KG1 (cell line): ENCODE data around the gene UBQLN1.
"Not testable (repeated sequence)": the region's sequence is repeated elsewhere in the genome, so short reads cannot be mapped to it uniquely, and the experiment has no call there.

Experiments used
- DNase-seq: peaks from one replicate; lab custom pipeline; 2025; lab: John Stamatoyannopoulos, UW

Gene UBQLN1

GRCh38 chr9:83707768-83708514 is at the start of gene UBQLN1:
TSS of gene UBQLN1 (minus strand) at chr9:83707958. CDS start at chr9:83707679, 279 bp downstream.
- peak; percentile 89 for DNase-seq

- no peak for DNase-seq
Observed at GRCh38 chr9:83754383-83754977, 46.7 kb upstream of the UBQLN1 start.

GRCh38 chr9:83749706-83750105 is 41.9 kb upstream of the UBQLN1 start:
- DNase-seq: no peak

GRCh38 chr9:83744206-83744605 is 36.4 kb upstream of the UBQLN1 start:
- DNase-seq: no peak

- no peak for DNase-seq
Observed at GRCh38 chr9:83733739-83734138, 26.0 kb upstream of the UBQLN1 start.

GRCh38 chr9:83728591-83729368 is 21.0 kb upstream of the UBQLN1 start:
- DNase-seq: not testable (repeated sequence)

GRCh38 chr9:83724436-83724835 is 16.7 kb upstream of the UBQLN1 start:
- no peak for DNase-seq

GRCh38 chr9:83722726-83723495 is 15.2 kb upstream of the UBQLN1 start:
- DNase-seq: no peak

- no peak for DNase-seq
Observed at GRCh38 chr9:83721509-83721908, 13.8 kb upstream of the UBQLN1 start.

- DNase-seq: no peak
Observed at GRCh38 chr9:83715794-83716193, 8.0 kb upstream of the UBQLN1 start.

- no peak for DNase-seq
Observed at GRCh38 chr9:83715221-83715620, 7.5 kb upstream of the UBQLN1 start.

GRCh38 chr9:83714329-83714728 is 6.6 kb upstream of the UBQLN1 start:
- peak; percentile 21 for DNase-seq

GRCh38 chr9:83708515-83709158 is 879 bp upstream of the UBQLN1 start:
- peak; percentile 63 for DNase-seq

- no peak for DNase-seq
Observed at GRCh38 chr9:83707518-83707767, 315 bp downstream of the UBQLN1 start.

- DNase-seq: peak; percentile 37
Observed at GRCh38 chr9:83706676-83707517, 861 bp downstream of the UBQLN1 start.

GRCh38 chr9:83705219-83705651 is 2.5 kb downstream of the UBQLN1 start:
- DNase-seq: not testable (repeated sequence)

GRCh38 chr9:83701769-83702168 is 6.0 kb downstream of the UBQLN1 start:
- no peak for DNase-seq

GRCh38 chr9:83701286-83701685 is 6.5 kb downstream of the UBQLN1 start:
- no peak for DNase-seq

- no peak for DNase-seq
Observed at GRCh38 chr9:83699615-83700014, 8.1 kb downstream of the UBQLN1 start.

GRCh38 chr9:83698976-83699585 is 8.7 kb downstream of the UBQLN1 start:
- no peak for DNase-seq
